GM18511 (cell line): ENCODE measurements around the gene ADCY1.

Source experiments
- ATAC-seq: cut with Tn5 transposase; IDR thresholded peaks from one replicate; pipeline ENCODE4 v1.9.1; 2021; ENCODE audit warnings: mild to moderate bottlenecking, moderate library complexity; ENCODE audit not compliant: unreplicated experiment

Gene ADCY1

DNA sequence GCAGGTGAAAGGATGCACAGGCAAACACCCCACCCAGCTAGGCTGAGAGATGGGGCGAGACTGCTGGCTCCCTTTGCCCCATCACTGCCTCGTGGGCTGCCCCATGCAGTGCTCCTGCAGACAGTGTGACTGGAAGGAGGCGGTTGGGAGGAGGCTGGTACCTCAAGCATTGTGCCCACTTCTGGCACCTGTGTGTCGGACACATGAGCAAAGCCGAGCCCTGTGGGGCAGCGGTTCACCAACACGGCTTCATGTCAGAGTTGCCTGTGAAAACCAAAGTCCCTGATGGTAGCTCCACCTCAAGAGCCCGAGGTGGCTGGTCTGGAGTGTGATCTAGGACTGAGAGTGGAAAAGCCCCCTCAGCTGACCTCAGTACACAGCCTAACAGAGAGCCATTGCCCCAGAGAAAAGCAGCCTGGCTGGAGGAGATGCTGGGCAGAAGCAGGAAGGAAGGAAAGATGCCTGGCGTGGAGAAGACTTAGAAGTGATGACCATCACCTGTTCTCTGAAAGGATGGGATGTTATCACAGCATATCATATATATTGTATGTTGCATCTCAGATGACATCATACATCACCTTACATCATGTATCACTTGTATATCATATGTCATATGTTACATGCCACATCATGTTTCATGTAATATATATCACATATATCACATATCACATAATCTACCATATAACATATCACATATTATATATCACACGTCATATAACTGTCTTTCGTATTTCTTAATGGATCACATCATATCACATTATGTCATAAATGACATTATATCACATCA is 75.6 kb downstream of the ADCY1 start:
- no peak for ATAC-seq

DNA sequence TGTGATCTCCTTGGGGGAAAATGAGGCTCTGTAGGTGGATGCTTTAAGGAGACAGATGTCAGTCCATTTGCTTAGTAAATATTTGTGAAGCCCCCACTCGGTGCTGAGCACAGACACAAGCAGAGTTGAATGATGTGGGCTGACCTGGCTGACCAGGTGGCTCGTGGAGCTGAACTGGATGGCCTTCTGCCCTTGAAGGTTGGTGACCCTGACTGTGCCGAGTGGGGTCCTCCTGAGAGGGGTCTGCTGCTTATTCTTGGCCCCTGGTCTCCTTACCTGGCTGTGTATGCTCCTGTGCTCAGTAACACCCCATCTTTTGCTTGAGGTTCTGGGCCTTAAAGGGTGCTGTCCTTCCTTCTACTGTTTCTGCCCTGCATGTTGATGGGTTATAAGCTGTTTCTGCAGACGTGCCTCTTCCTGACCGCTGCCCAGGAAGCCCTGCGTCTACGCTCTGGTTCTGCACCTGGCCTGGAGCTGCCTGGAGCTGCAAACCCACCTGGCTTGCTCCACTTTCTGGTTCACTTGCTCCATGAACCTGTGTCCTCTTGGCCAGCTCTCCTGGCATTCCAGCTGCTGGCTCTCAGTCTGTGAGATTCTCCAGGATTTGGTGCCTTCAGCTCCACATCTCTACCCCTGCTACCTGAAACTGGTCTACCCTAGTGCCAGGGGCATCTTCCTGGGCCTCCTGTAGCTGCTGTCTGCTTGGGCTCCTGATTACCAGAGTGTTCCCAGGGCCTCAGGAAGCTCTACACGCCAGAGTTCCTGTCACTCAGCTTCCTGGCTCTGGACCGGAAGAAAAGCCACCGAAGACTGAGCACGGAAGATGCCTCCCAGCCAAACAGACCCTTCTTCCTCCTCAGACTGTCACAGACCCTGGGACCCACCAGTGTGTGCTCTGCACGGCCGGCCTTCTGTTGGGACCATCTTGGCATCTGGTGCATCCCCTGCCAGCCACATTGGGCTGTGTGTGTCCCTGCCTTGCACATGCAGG is 76.5 kb downstream of the ADCY1 start:
- no peak for ATAC-seq

DNA sequence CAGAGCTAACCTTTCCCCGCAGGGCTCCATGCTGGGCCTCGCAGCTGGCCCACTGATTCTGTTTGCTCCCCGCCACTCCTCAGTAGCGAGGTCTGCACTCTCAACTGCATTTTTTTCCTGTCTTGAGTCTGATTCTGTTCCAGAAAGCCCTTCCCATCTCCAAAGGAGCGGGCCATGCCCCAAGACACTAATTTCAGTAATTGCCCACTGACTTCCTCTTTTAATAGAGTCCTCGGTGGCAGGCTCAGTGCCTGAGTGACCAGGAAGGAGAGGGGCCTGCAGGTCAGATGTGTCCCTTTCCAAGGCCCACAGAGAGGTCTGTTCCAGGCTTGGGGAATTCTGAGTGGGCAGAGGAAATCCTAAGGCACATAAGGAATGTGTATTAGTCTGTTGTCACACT is 77.4 kb downstream of the ADCY1 start:
- ATAC-seq, result no peak

DNA sequence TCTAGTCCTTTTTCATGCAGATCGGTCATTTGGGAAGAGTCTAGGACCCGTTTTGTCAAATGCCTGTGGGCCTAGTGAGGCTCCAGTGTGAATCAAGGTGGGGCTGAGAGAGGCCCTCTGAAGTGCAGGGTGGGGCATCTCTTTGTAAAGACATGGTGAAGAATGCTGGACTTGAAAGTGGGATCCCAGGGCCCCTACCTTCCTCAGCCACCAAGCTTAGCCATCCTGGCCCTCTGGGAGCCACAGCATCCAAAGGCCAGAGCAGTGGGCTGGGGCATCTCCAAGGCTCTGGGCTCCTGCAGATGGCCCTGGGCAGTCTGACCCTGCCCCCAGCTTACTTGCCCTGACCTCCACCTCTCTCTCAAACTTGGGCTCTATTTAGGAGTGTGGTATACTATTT is 78.5 kb downstream of the ADCY1 start:
- ATAC-seq, result no peak

DNA sequence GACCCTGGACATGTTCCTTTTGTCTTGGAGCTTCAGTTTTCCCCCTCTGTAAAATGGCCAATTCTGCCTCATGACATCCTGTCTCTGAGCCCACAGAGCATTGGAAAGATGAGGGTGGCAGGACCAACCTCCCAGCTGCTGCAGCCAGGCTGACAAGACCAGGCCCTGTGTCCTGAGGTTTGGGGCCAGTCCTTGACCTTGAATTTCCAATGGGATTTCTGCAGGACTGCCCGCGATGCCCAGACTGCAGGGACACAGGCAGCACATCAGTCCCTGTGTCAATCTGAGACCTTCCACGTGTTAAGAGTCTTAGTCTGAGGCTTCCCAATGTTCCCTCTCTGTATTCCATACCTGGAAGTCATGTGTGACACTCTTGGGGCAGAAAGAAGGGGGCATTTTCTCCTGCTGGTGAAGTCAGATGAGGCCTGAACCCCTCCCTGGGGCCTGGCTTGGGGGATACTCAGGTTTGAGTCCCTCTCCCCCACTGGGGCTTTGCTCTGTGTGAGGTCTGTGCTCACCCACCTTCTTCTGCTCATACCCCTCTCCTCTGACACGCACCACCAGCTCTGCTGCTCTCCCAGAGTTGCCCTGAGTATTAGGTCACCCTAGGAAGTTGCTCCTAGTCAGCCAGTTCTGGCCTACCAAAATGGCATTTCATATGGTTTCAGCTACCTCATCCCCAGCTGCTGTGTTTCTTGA is 79.2 kb downstream of the ADCY1 start:
- no peak for ATAC-seq

DNA sequence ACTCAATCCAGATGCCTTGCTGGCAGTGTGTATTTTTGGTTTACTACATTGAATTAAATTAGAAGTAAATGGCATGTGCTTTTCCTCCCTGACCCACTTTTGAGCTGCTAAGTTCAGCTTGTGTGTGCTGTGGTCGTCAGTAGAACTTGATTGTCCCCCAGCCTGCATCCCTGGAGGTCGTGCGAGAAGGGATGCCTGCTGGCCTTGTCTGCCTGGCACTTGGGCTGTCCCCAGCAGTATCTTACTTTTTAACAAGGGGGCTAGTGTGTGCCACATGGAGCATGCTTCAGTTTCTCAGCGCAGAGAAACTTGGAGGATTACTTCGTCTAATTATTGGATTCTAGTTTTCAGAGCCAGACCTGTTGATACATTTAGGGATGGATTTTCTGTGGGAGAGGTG is 80.2 kb downstream of the ADCY1 start:
- ATAC-seq, result no peak

DNA sequence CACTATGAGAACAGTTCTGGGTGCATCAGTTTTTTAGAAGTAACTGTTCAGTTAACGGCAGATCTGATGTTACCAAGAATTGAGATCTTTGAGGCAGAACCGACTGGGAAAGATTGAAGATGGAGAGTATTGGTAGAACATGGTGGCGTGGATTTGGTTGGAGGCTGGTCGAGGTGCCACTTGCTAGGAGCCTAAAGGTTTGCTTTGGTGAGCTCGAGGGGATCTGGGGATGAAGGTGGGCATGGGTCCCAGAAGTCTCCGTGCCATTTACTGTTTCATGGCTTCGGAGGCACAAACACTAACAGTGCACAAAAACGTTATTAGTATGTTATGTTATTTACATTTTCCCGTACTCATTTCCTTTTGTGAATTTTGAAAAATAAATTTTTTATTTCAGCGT is 81.4 kb downstream of the ADCY1 start:
- ATAC-seq, result no peak

DNA sequence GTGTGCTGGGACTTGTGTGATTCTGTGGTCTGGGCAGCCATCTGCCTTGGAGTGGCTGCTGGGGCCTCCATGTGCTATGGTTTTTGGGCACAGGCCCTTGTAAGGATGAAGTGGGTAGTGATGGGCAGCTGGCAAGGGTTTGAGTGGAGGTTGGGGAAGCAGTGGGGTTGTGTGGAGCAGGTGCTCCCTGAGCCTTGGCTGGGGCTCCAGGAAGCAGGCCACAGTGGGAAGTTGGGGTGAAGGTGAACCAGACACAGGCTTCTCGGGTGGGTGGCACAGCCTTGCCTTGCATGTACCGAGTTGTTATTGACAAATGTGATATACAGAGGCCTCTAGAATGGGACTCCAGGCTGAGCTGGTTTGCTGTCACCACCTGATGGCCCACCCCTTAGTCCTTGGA is 82.3 kb downstream of the ADCY1 start:
- no peak for ATAC-seq

DNA sequence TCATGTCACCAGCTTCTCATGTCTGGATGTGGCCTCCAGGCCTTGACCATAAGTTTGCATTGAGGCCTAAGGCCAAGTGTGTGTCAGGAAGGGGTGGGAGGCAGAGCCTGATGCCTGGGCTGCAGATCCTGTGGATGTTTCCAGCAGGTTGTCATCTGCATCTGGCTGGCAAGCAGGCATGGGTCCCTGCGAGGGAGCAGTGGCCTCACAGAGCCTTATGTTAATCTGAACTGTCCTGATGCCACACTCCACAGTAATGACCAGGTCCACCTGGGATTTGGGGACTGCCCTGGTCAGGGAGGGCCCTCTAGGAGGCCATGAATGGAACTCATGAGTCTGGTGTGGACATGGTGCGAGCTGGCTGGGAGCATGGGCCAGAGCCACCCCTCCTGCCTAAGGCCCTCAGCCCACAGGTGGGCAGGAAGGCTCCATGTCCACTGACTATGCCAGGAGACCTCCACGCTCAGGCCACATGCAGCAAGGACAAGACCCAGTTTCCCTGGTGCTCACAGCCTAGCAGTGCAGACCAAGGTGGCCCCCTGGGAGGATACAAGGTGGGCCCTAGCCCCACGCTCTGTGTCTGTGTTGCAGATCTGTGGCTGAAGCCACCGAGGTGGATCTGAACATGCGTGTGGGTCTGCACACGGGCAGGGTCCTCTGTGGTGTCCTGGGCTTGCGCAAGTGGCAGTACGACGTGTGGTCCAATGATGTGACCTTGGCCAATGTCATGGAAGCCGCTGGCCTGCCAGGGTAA is 83.1 kb downstream of the ADCY1 start:
- ATAC-seq, result no peak

DNA sequence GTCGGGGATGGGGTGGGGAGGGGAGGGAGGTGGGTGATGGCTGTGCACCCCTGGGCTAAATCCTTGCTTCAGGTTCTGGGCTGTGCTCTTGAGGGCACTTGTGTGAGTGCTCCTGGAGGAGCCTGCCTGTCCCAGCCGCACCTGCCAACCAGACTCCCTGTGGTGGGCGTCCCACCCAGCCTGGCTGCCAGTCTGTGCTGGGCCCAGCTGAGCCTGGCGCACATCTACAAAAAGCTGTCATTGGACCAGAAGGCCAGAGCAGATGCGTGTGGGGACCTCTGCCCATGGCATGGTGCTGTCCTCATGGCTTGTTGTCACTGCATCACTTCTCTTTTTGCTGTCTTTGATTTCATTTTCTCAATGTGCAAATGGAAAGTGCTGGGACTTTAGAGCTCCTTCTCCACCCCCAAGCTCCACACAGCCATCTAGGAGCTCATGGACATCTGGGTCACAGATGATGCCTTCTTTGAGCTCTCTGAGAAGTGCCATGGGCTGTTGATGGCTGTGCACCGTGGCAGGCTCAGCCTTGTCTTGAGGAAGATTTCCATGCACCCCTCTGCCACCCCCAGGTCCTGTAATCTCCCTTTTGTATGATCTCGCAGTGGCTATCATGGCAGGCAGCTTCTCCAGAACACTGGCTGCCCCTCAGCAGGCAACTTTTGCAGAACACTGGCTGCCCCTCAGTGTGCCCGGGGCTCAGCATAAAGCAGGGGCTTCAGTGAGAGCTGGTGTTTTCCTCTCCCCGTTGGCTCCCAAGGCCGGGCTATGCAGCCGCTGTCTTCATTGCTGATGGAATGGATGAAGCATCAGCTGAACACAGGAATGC is 83.9 kb downstream of the ADCY1 start:
- ATAC-seq, result no peak

DNA sequence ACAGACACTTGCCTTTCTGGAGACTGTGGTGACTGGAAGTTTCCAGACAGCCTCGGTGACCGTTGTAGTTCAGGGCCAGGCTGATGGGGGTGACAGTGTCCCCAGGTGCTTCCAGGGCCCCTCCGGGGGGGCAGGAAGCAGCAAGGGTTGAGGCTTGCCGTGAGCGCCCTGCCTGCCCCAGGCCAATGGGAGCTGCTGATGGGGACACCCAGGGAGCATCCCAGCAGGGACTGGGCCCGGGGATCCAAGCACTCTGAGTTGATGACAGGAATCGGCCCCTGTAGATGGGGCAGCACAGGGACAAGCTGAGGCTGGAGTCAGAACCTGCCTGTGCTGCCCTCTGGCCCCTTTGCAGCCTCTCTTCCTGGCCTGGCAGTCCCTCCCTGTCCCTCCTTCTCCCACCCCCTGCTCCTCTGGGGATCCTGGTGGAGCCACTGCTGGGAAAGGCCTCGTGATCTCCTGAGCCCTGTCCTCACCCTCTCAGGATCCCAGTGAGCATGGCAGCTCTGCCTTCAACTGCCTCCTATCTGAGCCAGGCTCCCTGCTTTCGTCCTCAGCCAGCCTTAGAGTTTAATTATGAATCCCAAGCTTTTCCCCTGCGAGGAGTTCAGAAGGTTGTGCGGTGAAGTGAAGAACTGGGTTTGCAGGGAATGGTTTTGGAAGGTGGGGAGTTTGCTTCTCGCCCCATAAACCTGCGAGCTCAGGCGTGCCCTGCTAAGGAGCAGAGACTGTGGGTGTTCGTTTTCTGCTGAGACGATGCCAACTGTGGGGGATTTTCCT is 84.7 kb downstream of the ADCY1 start:
- no peak for ATAC-seq

DNA sequence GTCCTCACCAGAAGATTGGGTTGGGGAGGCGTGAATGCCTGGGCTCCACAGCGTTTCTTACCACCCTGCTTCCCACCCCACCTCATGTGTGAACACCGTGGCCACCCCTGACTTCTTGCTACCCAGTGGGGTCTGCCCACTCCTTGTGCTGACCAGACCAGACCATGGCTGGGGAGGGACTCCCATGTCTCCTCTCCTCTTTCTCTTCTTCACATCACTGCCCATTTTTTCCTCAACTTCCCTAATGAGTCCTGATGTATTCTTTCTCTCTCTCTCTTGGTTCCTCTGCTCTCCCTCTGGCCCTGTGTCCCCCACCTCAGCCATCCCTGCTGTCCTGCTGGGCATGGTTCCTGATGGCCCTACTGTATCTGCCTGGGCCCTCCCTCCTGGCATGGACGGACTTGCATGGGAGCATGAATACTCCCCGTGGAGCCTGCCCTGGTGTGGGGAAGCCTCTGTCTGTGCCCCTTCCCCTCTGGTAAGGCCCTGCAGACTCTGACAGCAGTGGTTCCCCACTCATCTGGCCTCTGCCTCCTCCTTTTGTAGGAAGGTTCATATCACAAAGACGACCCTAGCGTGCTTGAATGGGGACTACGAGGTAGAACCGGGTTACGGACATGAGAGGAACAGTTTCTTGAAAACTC is 85.5 kb downstream of the ADCY1 start:
- no peak for ATAC-seq

DNA sequence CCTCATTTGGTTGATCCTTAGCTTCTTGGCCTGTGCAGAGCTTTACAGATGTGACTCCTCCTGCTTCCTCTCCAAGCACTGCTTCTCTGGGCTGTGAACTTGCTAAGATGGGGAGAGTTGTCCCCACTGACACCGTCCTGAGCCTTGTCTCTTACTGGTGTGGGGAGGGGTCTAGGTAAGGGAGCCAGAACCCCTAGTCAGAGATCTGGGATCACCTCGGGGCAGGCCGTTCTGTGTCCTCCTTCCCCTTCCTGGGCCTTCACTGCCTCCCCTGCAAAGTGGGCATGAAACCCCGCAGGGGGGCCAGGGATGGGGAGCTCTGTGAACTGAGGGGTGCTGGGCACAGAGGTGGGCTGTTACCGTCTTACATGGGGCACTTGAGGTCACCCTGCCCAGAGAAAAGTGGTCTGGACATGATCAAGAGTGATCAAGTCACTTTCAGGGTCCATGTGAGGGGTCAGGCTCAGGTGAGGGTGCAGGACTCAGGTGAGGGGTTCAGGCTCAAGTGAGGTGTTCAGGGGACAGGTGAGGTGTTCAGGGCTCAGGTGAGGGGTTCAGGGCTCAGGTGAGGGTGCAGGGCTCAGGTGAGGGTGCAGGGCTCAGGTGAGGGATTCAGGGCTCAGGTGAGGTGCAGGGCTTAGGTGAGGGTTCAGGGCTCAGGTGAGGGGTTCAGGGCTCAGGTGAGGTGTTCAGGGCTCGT is 86.2 kb downstream of the ADCY1 start:
- no peak for ATAC-seq

DNA sequence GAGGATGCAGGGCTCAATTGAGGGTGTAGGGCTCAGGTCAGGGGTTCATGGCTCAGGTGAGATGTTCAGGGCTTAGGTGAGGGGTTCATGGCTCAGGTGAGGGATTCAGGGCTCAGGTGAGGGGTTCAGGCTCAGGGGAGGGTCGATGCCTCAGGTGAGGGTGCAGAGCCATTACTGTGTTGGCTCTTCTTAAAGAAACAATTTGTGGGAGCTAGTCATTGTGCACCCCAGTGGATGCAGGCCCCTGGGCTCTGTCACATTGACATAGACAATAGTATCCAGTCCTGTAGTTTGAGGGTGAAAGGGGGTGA is 86.7 kb downstream of the ADCY1 start:
- no peak for ATAC-seq

DNA sequence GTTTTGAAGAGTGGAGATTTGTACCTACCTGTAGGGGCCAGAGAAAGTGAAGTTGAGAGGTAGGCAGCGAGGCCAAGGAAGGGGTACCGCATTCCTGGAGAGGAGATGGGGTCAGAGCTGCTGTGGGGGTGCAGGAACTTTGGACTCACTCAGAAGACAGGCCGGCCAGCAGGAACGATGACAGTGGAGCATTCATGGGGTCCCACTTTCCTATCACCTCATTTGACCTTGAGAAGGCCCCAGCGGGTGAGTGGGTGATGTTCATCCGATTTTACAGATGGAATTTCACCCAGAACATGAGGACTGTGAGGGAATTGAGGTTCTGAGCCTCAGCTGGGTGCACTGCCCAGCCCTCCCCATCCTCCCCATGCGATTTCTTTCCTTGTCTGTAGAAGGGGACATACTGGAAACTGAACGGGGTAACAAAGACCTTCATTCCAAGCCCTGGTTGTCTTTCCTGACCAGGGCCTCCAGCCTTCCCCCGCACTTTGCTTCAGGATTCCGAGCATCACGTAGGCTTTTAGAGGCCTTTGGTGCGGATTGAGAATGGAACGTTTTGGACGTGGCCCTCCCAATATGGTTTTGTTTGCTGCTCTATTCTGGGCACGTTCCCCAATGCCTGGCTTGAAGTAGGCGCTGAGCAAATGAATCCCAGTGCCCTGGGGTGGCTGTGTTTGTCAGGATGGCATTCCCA is 87.3 kb downstream of the ADCY1 start:
- ATAC-seq, result no peak

DNA sequence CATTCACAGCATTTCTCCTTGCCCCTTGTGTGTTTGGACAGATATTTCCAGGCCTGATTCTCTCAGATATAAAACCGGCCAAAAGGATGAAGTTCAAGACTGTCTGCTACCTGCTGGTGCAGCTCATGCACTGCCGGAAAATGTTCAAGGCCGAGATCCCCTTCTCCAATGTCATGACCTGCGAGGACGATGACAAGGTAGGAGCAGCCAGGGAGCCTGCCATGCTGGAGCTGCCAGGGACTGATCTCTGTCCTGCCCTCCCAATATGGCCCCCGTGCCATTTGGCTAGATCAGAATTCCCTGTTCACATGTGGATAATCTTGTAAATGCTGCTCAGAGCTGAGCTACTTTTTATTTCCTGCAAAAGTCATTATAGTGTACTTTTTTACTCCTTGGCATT is 87.8 kb downstream of the ADCY1 start:
- no peak for ATAC-seq

DNA sequence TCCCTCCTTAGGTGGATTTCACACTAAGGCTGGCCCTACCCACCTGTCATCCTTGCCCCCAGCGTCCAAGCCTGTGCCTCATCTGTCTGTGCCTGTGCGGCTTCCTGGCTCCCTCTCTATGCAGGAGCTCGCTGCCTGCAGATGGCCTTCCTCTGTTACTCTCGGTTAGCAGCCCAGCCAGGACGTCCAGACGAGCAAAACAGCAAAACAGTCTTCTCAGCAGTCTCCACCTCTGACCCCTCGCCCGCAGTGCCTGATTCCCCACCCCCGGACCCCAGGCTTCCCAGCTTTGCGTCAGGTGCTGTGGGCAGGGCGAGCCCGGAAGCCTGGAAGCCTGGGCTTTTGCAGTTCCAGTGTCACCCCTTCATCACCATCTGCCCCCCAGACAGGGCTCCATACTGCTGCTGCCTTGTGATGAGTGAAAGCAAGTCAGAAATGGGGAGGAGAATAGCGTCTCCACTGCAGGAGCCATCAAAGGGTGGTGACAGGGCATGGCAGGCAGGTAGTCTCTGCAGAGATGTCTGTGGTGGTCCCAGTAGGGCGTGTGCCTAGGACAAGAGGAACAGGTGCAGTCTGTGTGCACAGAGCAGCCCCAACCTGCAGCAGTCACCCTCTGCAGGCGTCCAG is 88.5 kb downstream of the ADCY1 start:
- no peak for ATAC-seq
